Suprapubic skin (tissue), 4 donors: Measurements from ENCODE around the gene CASK. TPM values are rescaled to one million over a fixed set of nuclear protein-coding genes. Genes with fewer than 3 reads are reported as not detected.
"Not testable (repeated sequence)": the region's sequence is repeated elsewhere in the genome, so short reads cannot be mapped to it uniquely, and the experiment has no call there.

ENCODE experiments used
- DNase-seq, 2 donors: peaks; one replicate each; pipeline ENCODE4 v3.0.0-alpha.2; 2019; ENCODE audit warnings: low spot score in 2 of 2
- H3K27ac ChIP-seq: fragments of 200-600 bp; sonication (generic); one replicate; pipeline ENCODE4 v1.5.1; 2019
- H3K27me3 ChIP-seq: fragments of 200-600 bp; sonication (generic); one replicate; pipeline ENCODE4 v1.5.1; 2019
- H3K36me3 ChIP-seq: fragments of 200-600 bp; sonication (generic); one replicate; pipeline ENCODE4 v1.5.1; 2019
- H3K4me1 ChIP-seq: fragments of 200-600 bp; sonication (generic); one replicate; pipeline ENCODE4 v1.5.1; 2019
- H3K4me3 ChIP-seq: fragments of 200-600 bp; sonication (generic); one replicate; pipeline ENCODE4 v1.5.1; 2019; ENCODE audit warnings: mild to moderate bottlenecking
- H3K9me3 ChIP-seq: fragments of 200-600 bp; sonication (generic); one replicate; pipeline ENCODE4 v1.5.1; 2019
- CTCF ChIP-seq, 2 donors: fragments of 200-600 bp in 1 of 2; fragments of 450-650 bp in 1 of 2; sonication (generic) in 1 of 2; IDR thresholded peaks; one replicate each; pipeline ENCODE4 v1.5.1; 2016 to 2019; ENCODE audit warnings: antibody characterized with exemption in 2 of 2, mild to moderate bottlenecking in 1 of 2, moderate library complexity in 1 of 2
- EP300 ChIP-seq: sonication (generic); formaldehyde crosslinking; IDR thresholded peaks from one replicate; pipeline ENCODE4 v1.6.1; 2017; ENCODE audit warnings: antibody characterized with exemption
- POLR2A ChIP-seq, 2 donors: fragments of 450-650 bp; IDR thresholded peaks; one replicate each; pipeline ENCODE4 v1.6.1; 2017; ENCODE audit warnings: antibody characterized with exemption in 2 of 2, mild to moderate bottlenecking in 2 of 2, moderate library complexity in 2 of 2
- POLR2AphosphoS5 ChIP-seq, 3 donors: sonication (generic); formaldehyde crosslinking; IDR thresholded peaks; one replicate each; pipeline ENCODE4 v1.6.1; 2017; ENCODE audit warnings: antibody characterized with exemption in 3 of 3
- WGBS: methylation state at CpG from one replicate; pipeline ENCODE4 v1.1.5; 2018; 5-methylcytosine and 5-hydroxymethylcytosine counted together
- total RNA-seq, 4 donors: library from RNA; depleted of rRNA; stranded (reverse); fragments of >200 nt; gene quantifications; one replicate each; pipeline ENCODE4 v1.1.0, GENCODE V29; 2016

The CASK gene
- total RNA-seq, 4 donors from 2014 or later: 19.4 to 28.6 (median 25.3) TPM

- 80% methylated on average over 9 of the region's 9 CpGs for WGBS
- H3K27me3 ChIP-seq: no peaks in the 10 kb centered on the region
- H3K4me1 ChIP-seq: no peaks in the 10 kb centered on the region
- no peak overlapping the region for H3K4me3 ChIP-seq
- no peak for DNase-seq
- H3K36me3 ChIP-seq: no peaks in the 10 kb centered on the region
- no peak overlapping the region for H3K27ac ChIP-seq
- no peaks in the 10 kb centered on the region for H3K9me3 ChIP-seq
- no peak for TF ChIP-seq POLR2AphosphoS5 (IDR thresholded peaks at IDR 0.05)
- TF ChIP-seq EP300: no peak
- TF ChIP-seq POLR2A (IDR thresholded peaks at IDR 0.05): no peak
- TF ChIP-seq CTCF (IDR thresholded peaks at IDR 0.05): no peak
Observed at GRCh38 chrX:41514179-41514578, 409.2 kb downstream of the CASK start.

- H3K36me3 ChIP-seq: not testable (repeated sequence)
- 91% methylated on average over 7 of the region's 7 CpGs for WGBS
Observed at GRCh38 chrX:41512853-41513252, 410.5 kb downstream of the CASK start.

GRCh38 chrX:41512394-41512793 lies 411.0 kb downstream of the CASK start:
- WGBS: 79% methylated on average over 4 of the region's 4 CpGs
- no peak for TF ChIP-seq POLR2AphosphoS5 (IDR thresholded peaks at IDR 0.05)
- TF ChIP-seq EP300: no peak
- TF ChIP-seq CTCF (IDR thresholded peaks at IDR 0.05): no peak
- no peak for TF ChIP-seq POLR2A (IDR thresholded peaks at IDR 0.05)
- no peak overlapping the region for H3K4me3 ChIP-seq
- no peak for DNase-seq
- H3K9me3 ChIP-seq: no peaks in the 10 kb centered on the region
- no peaks in the 10 kb centered on the region for H3K27me3 ChIP-seq
- no peaks in the 10 kb centered on the region for H3K4me1 ChIP-seq
- no peak overlapping the region for H3K27ac ChIP-seq
- no peaks in the 10 kb centered on the region for H3K36me3 ChIP-seq

More at GRCh38 chrX:41512853-41513252, 410.5 kb downstream of the CASK start:
- H3K27ac ChIP-seq, DNase-seq, H3K9me3 ChIP-seq, H3K4me1 ChIP-seq, H3K4me3 ChIP-seq, H3K27me3 ChIP-seq: not testable (repeated sequence)

GRCh38 chrX:41507919-41508318 lies 415.4 kb downstream of the CASK start:
- H3K27me3 ChIP-seq: no peaks in the 10 kb centered on the region
- DNase-seq: no peak
- H3K9me3 ChIP-seq: no peaks in the 10 kb centered on the region
- no peaks in the 10 kb centered on the region for H3K36me3 ChIP-seq
- H3K4me1 ChIP-seq: no peaks in the 10 kb centered on the region
- WGBS: 89% methylated on average over 4 of the region's 4 CpGs
- no peak overlapping the region for H3K27ac ChIP-seq
- H3K4me3 ChIP-seq: no peak overlapping the region
- no peak for TF ChIP-seq POLR2A (IDR thresholded peaks at IDR 0.05)
- TF ChIP-seq POLR2AphosphoS5 (IDR thresholded peaks at IDR 0.05): no peak
- TF ChIP-seq EP300: no peak
- no peak for TF ChIP-seq CTCF (IDR thresholded peaks at IDR 0.05)

- no peak for DNase-seq
- no peaks in the 10 kb centered on the region for H3K36me3 ChIP-seq
- no peak overlapping the region for H3K4me3 ChIP-seq
- TF ChIP-seq CTCF (IDR thresholded peaks at IDR 0.05): no peak
- TF ChIP-seq POLR2A (IDR thresholded peaks at IDR 0.05): no peak
- TF ChIP-seq EP300: no peak
- TF ChIP-seq POLR2AphosphoS5 (IDR thresholded peaks at IDR 0.05): no peak
- H3K27me3 ChIP-seq: no peaks in the 10 kb centered on the region
- no peaks in the 10 kb centered on the region for H3K9me3 ChIP-seq
- 90% methylated on average over 1 of the region's 1 CpG for WGBS
- no peak overlapping the region for H3K27ac ChIP-seq
- no peaks in the 10 kb centered on the region for H3K4me1 ChIP-seq
Observed at GRCh38 chrX:41502004-41502403, 421.4 kb downstream of the CASK start.

- 64% methylated on average over 2 of the region's 3 CpGs for WGBS
- Histone ChIP-seq H3K27me3 (no peaks in the 10 kb centered on the region), H3K36me3 (no peaks in the 10 kb centered on the region), H3K4me3 (no peak overlapping the region), H3K27ac (no peak overlapping the region), H3K9me3 (no peaks in the 10 kb centered on the region), H3K4me1 (no peaks in the 10 kb centered on the region)
- TF ChIP-seq EP300: no peak
- TF ChIP-seq CTCF (IDR thresholded peaks at IDR 0.05): no peak
- no peak for TF ChIP-seq POLR2AphosphoS5 (IDR thresholded peaks at IDR 0.05)
- no peak for TF ChIP-seq POLR2A (IDR thresholded peaks at IDR 0.05)
- DNase-seq: no peak
Observed at GRCh38 chrX:41499984-41500383, 423.4 kb downstream of the CASK start.
